CD14-positive monocyte (primary cell): Measurements from ENCODE around the gene HSPB2. TPM values are rescaled to one million over a fixed set of nuclear protein-coding genes. Genes with fewer than 3 reads are reported as not detected.

Experiments used
- DNase-seq, 3 donors: peaks; one replicate each; pipeline ENCODE4 v3.0.0-alpha.2; 2011 to 2022
- H2AFZ ChIP-seq: 2 replicates; pipeline ENCODE4 v1.6.0; 2012; ENCODE audit warnings: mild to moderate bottlenecking, low read depth, low read length, inconsistent platforms; ENCODE audit not compliant: insufficient read depth, poor library complexity, severe bottlenecking
- H3K27ac ChIP-seq, 2 donors: 1 replicate in 1 of 2; 2 replicates in 1 of 2; pipeline ENCODE4 v1.5.1; 2012 to 2013; ENCODE audit warnings: low read length in 2 of 2, control low read depth in 1 of 2, inconsistent platforms in 1 of 2, low read depth in 1 of 2, mild to moderate bottlenecking in 1 of 2
- H3K27me3 ChIP-seq, 2 donors: one replicate each; pipeline versions ENCODE4 v1.6.0 to v1.6.1; 2011 to 2013; ENCODE audit warnings: low read length in 2 of 2; ENCODE audit not compliant: control insufficient read depth in 2 of 2, insufficient read depth in 2 of 2
- H3K36me3 ChIP-seq, 2 donors: replicated peaks in 1 of 2; 1 replicate in 1 of 2; 2 replicates in 1 of 2; pipeline versions ENCODE4 v1.5.1 to v1.6.1; 2012 to 2013; ENCODE audit warnings: low read length in 2 of 2, control low read depth in 1 of 2, inconsistent platforms in 1 of 2, mild to moderate bottlenecking in 1 of 2; ENCODE audit not compliant: insufficient read depth in 2 of 2, control insufficient read depth in 1 of 2
- H3K4me1 ChIP-seq, 2 donors: 1 replicate in 1 of 2; 2 replicates in 1 of 2; pipeline versions ENCODE4 v1.5.1 to v1.6.1; 2012 to 2013; ENCODE audit warnings: low read length in 2 of 2, control low read depth in 1 of 2, inconsistent platforms in 1 of 2, mild to moderate bottlenecking in 1 of 2, moderate library complexity in 1 of 2; ENCODE audit not compliant: insufficient read depth in 2 of 2, control insufficient read depth in 1 of 2
- H3K4me2 ChIP-seq: replicated peaks from 2 replicates; pipeline ENCODE3; 2012; ENCODE audit warnings: low read length, moderate library complexity, mild to moderate bottlenecking; ENCODE audit not compliant: poor library complexity, severe bottlenecking; ENCODE audit errors: extremely low read depth
- H3K4me3 ChIP-seq, 3 experiments: fragments of 200-600 bp in 1 of 3; sonication (generic) in 1 of 3; replicated peaks in 1 of 3; 1 replicate in 2 of 3; 2 replicates in 1 of 3; pipeline ENCODE4 v1.5.1; 2011 to 2013; ENCODE audit warnings: low read length in 3 of 3, mild to moderate bottlenecking in 3 of 3, control low read depth in 2 of 3, low read depth in 2 of 3, inconsistent platforms in 1 of 3, moderate library complexity in 1 of 3
- H3K79me2 ChIP-seq: 2 replicates; pipeline ENCODE4 v1.6.0; 2012; ENCODE audit warnings: mild to moderate bottlenecking, control low read depth, inconsistent platforms, low read length, moderate library complexity; ENCODE audit not compliant: insufficient read depth
- H3K9ac ChIP-seq: 2 replicates; pipeline ENCODE4 v1.6.0; 2017; ENCODE audit warnings: low read length, mild to moderate bottlenecking; ENCODE audit not compliant: insufficient read depth, poor library complexity, severe bottlenecking
- H3K9me3 ChIP-seq, 2 donors: replicated peaks in 1 of 2; 1 replicate in 1 of 2; 2 replicates in 1 of 2; pipeline versions ENCODE4 v1.5.1 to v1.6.1; 2012 to 2013; ENCODE audit warnings: low read length in 2 of 2, control low read depth in 1 of 2; ENCODE audit not compliant: control insufficient read depth in 1 of 2, insufficient read depth in 1 of 2
- H4K20me1 ChIP-seq: 2 replicates; pipeline ENCODE4 v1.6.0; 2012; ENCODE audit warnings: mild to moderate bottlenecking, low read length, control low read depth, moderate library complexity; ENCODE audit not compliant: insufficient read depth
- H3K27ac Mint-ChIP-seq, 7 donors: one replicate each; pipeline ENCODE4 v1.8.0; 2020; ENCODE audit warnings: mild to moderate bottlenecking in 7 of 7, mixed read lengths in 7 of 7, moderate library complexity in 6 of 7, inconsistent platforms in 2 of 7
- H3K27me3 Mint-ChIP-seq, 3 donors: one replicate each; pipeline ENCODE4 v1.8.0; 2021 to 2022; ENCODE audit warnings: low read depth in 3 of 3, mild to moderate bottlenecking in 3 of 3, mixed read lengths in 3 of 3, moderate library complexity in 3 of 3, inconsistent platforms in 1 of 3
- H3K36me3 Mint-ChIP-seq, 2 donors: one replicate each; pipeline ENCODE4 v1.8.0; 2020; ENCODE audit warnings: mixed read lengths in 2 of 2, inconsistent platforms in 1 of 2, mild to moderate bottlenecking in 1 of 2
- H3K4me1 Mint-ChIP-seq: one replicate; pipeline ENCODE4 v1.8.0; 2020; ENCODE audit warnings: mild to moderate bottlenecking, mixed read lengths
- H3K4me3 Mint-ChIP-seq, 2 donors: one replicate each; pipeline ENCODE4 v1.8.0; 2020; ENCODE audit warnings: mild to moderate bottlenecking in 2 of 2, mixed read lengths in 2 of 2, moderate library complexity in 1 of 2
- H3K9me3 Mint-ChIP-seq, 7 donors: one replicate each; pipeline ENCODE4 v1.8.0; 2020 to 2022; ENCODE audit warnings: mixed read lengths in 7 of 7, mild to moderate bottlenecking in 6 of 7, moderate library complexity in 6 of 7, inconsistent platforms in 2 of 7
- WGBS: methylation state at CpG from one replicate; pipeline ENCODE4 v1.1.5; 2013; ENCODE audit warnings: missing lambda C conversion rate; ENCODE audit not compliant: insufficient coverage; 5-methylcytosine and 5-hydroxymethylcytosine counted together
- intact Hi-C, 2 donors: fragments of 100-400 bp; cut with micrococcal nuclease; formaldehyde crosslinking; loops; one replicate each; pipeline versions ENCODE4 v1.15.0 to v1.15.1; 2023
- polyA plus RNA-seq, 3 donors: library from polyadenylated mRNA; depleted of rRNA in 1 of 3; unstranded in 2 of 3; stranded (reverse) in 1 of 3; fragments of 300-500 nt in 2 of 3; fragments of >200 nt in 1 of 3; fragmentation: Illumina TruSeq in 2 of 3; gene quantifications; 1 replicate in 2 of 3; 2 replicates in 1 of 3; pipeline ENCODE4 v1.2.3, GENCODE V29; 2012 to 2021
- TF ChIP-seq, protein P1 (sequence below): fragments of 200-600 bp; IDR thresholded peaks from one replicate; pipeline ENCODE4 v1.8.0; 2022; ENCODE audit warnings: antibody characterized with exemption, mild to moderate bottlenecking

HSPB2 gene
- polyA plus RNA-seq, 3 donors, result not detected

DNA sequence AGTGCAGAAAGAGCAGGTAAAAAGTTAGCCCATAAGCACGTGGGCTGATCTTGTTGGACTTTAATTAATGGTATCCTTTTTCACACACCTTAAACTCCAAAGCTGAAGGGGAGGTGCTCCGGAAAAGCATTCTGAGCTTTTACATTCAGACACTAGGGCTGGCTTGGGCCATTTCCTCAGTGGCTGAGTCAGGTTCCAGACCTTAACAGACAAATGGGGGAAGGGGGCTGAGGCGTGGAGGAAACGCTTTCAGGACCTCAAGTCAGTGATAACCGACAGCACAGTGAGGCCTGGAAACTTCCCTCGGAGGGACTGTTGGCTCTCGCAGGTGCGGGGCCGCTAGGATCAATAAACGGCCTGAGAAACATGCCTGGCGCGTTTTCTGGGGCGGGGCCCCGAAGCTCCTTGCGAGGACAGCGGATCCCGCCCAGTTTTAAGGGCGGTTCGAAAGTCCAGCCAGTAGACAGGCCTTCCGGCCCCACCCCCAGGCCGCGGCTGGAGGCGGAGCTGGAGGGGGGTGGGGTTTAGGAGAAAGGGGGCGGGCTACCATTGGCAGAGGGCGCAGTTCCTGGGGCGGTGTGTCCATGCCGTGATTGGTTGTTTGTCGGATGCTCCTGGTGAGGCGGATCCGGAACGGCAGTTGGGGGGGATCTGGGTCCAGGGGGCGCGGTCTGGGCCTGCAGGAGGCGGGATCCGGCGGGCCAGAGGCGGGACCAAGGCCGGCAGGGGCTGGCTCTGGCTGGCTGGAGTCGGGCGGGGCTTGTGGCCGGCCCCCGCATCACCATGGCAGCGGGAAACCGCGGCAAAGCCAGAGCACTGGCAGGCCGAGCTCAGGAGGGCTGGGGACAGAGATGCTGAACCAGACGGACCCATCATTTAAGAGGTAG is 14.2 kb downstream of the HSPB2 start:
- H3K4me2 ChIP-seq, result peak overlapping the region; percentile 69
- H3K27ac ChIP-seq, result peak overlapping the region; percentile 70 to 81
- no peaks in the 10 kb centered on the region for H3K79me2 ChIP-seq
- H3K9me3 ChIP-seq, result no peaks in the 10 kb centered on the region
- under 1% methylated on average over 45 of the region's 47 CpGs for WGBS
- Mint-ChIP-seq H3K27ac (peak overlapping the region; percentile 87 to 95 (median 93)), H3K4me1 (peaks cover 28% of the 10 kb centered on the region), H3K36me3 (peaks cover 0 to 4% of the 10 kb centered on the region in 2 donors), H3K4me3 (peak overlapping the region; percentile 85 to 92), H3K27me3 (peaks cover 0 to 2% (median 1%) of the 10 kb centered on the region in 3 donors), H3K9me3 (no peaks in the 10 kb centered on the region)
- peak overlapping the region; percentile 63 for H3K9ac ChIP-seq
- TF ChIP-seq, protein P1, sequence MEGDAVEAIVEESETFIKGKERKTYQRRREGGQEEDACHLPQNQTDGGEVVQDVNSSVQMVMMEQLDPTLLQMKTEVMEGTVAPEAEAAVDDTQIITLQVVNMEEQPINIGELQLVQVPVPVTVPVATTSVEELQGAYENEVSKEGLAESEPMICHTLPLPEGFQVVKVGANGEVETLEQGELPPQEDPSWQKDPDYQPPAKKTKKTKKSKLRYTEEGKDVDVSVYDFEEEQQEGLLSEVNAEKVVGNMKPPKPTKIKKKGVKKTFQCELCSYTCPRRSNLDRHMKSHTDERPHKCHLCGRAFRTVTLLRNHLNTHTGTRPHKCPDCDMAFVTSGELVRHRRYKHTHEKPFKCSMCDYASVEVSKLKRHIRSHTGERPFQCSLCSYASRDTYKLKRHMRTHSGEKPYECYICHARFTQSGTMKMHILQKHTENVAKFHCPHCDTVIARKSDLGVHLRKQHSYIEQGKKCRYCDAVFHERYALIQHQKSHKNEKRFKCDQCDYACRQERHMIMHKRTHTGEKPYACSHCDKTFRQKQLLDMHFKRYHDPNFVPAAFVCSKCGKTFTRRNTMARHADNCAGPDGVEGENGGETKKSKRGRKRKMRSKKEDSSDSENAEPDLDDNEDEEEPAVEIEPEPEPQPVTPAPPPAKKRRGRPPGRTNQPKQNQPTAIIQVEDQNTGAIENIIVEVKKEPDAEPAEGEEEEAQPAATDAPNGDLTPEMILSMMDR, result no peak
- peak overlapping the region; percentile 61 to 77 (median 73) for H3K4me3 ChIP-seq
- no peaks in the 10 kb centered on the region for H3K36me3 ChIP-seq
- H3K27me3 ChIP-seq, result no peaks in the 10 kb centered on the region
- no peaks in the 10 kb centered on the region for H4K20me1 ChIP-seq
- peak overlapping the region; percentile 78 for H2AFZ ChIP-seq
- peaks cover 24 to 34% of the 10 kb centered on the region in 2 donors for H3K4me1 ChIP-seq
- peak; percentile 91 to 95 (median 94) for DNase-seq
- intact Hi-C loops, result loop anchor here (2.0 to 10.0 kb wide), 6 partner anchors 48 to 1388 kb away; partner anchors contain the start of genes CFAP68 (in 2 of the 2), FDXACB1 (in 2 of the 2), SDHD (in 2 of the 2) and TIMM8B (in 2 of the 2)

DNA sequence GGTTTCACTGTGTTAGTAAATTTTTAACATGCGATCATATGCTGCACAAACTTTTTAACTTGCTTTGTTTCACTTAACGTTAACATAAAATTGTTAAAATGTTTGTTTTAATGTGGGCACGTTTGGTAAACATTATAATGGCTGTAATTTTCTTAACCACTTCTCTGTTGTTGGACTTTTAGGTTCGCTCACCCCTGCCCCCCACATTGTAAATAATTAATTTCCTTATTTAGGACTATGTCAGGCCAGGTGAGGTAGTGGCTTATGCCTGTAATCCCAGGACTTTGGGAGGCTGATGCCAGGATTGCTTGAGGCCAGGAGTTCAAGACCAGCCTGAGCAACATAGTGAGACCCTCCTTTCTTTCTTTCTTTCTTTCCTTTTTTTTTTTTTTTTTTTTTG is 17.9 kb downstream of the HSPB2 start:
- Mint-ChIP-seq H3K9me3 (no peaks in the 10 kb centered on the region), H3K36me3 (peaks cover 0 to 4% of the 10 kb centered on the region in 2 donors), H3K4me1 (peaks cover 33% of the 10 kb centered on the region), H3K27me3 (peaks cover 0 to 1% (median 0%) of the 10 kb centered on the region in 3 donors), H3K4me3 (no peak overlapping the region), H3K27ac (no peak overlapping the region)
- H3K36me3 ChIP-seq, result no peaks in the 10 kb centered on the region
- H3K79me2 ChIP-seq, result no peaks in the 10 kb centered on the region
- no CpG with 5 or more reads among the region's 4 CpGs for WGBS
- no peak for DNase-seq
- no peak overlapping the region for H3K4me2 ChIP-seq
- no peaks in the 10 kb centered on the region for H4K20me1 ChIP-seq
- peaks cover 36 to 48% of the 10 kb centered on the region in 2 donors for H3K4me1 ChIP-seq
- H3K27me3 ChIP-seq, result no peaks in the 10 kb centered on the region
- TF ChIP-seq, protein P1, result no peak
- no peak overlapping the region for H2AFZ ChIP-seq
- no peak overlapping the region for H3K4me3 ChIP-seq
- H3K9ac ChIP-seq, result no peak overlapping the region
- intact Hi-C loops, result loop anchor here in 1 of 2 donors (5.0 to 10.0 kb wide), 3 partner anchors 52 to 224 kb away; partner anchors contain the start of gene DLAT
- no peak overlapping the region for H3K27ac ChIP-seq
- no peaks in the 10 kb centered on the region for H3K9me3 ChIP-seq
